ENCODE results near the gene CNIH3.

GRCh38 chr1:224651188-224651587, 35.1 kb downstream of the CNIH3 start:
- TF ChIP-seq EGR1 (IDR thresholded peaks at IDR 0.05), result no peak
- TF ChIP-seq MAX (IDR thresholded peaks at IDR 0.05), result no peak
- TF ChIP-seq REST (IDR thresholded peaks at IDR 0.05; ENCODE audit: low read depth), result no peak
- TF ChIP-seq YY1 (IDR thresholded peaks at IDR 0.05; ENCODE audit: low read depth), result no peak
- no peak for TF ChIP-seq RAD21 (IDR thresholded peaks at IDR 0.05; ENCODE audit: low read depth)
- no peak for TF ChIP-seq EP300 (IDR thresholded peaks at IDR 0.05; ENCODE audit: borderline replicate concordance)
- TF ChIP-seq TCF12 (IDR thresholded peaks at IDR 0.05; ENCODE audit: low read depth), result no peak
- no peak for TF ChIP-seq ZBTB7A (IDR thresholded peaks at IDR 0.05; ENCODE audit: low read depth)
- TF ChIP-seq TEAD4 (IDR thresholded peaks at IDR 0.05), result no peak
- no peak for TF ChIP-seq CEBPB (IDR thresholded peaks at IDR 0.05)
- TF ChIP-seq CREB1 (IDR thresholded peaks at IDR 0.05; ENCODE audit: low read depth), result no peak
- TF ChIP-seq USF1 (IDR thresholded peaks at IDR 0.05), result no peak
